ENCODE data around the gene LSM4.
A peak's percentile ranks its signal among the peaks of the same experiment; 100 is the strongest.

The LSM4 gene

DNA sequence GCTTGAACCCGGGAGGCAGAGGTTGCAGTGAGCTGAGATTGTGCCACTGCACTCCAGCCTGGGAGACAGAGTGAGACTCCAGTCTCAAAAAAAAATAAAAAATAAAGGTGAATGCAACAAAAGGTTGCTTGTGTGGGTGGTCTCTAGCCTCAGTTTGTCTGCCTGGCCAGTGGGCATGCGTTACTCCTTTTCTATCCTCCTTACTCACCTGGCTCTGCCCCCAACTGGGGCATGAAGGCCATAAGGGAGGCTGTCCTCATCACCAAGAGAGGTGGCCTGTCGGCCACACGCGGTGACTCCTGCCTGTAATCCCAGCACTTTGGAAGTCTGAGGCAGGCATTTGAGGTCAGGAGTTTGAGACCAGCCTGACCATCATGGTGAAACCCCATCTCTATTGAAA, 39.5 kb downstream of the LSM4 start:
- in situ Hi-C loops (cut with MboI; ENCODE audit: low pct_unique_long_range_greater_than_20kb, low sequenced_read_pairs, unreplicated experiment), result no loop called here
- no peak for DNase-seq (ENCODE audit: low spot score)
- TF ChIP-seq, protein P1, sequence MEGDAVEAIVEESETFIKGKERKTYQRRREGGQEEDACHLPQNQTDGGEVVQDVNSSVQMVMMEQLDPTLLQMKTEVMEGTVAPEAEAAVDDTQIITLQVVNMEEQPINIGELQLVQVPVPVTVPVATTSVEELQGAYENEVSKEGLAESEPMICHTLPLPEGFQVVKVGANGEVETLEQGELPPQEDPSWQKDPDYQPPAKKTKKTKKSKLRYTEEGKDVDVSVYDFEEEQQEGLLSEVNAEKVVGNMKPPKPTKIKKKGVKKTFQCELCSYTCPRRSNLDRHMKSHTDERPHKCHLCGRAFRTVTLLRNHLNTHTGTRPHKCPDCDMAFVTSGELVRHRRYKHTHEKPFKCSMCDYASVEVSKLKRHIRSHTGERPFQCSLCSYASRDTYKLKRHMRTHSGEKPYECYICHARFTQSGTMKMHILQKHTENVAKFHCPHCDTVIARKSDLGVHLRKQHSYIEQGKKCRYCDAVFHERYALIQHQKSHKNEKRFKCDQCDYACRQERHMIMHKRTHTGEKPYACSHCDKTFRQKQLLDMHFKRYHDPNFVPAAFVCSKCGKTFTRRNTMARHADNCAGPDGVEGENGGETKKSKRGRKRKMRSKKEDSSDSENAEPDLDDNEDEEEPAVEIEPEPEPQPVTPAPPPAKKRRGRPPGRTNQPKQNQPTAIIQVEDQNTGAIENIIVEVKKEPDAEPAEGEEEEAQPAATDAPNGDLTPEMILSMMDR (IDR thresholded peaks at IDR 0.05; ENCODE audit: extremely low read depth, insufficient read depth, missing control alignments), result no peak

DNA sequence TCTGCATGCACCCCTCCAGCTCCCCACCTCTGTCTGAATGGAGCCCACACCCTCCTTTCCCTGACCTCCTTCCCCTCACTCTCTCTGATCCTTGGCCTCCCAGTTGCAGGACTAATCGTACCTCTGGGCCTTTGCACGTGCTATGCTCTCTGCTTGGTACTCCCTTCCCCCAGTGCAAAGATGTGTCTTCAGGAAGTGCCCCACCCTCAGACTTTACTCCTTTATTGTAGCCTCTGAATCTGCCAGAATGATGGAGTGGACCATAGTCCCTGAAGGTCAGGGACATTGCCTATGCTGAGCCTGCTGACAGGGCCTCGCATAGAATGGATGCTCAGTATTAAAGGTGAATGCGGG, 40.1 kb downstream of the LSM4 start:
- in situ Hi-C loops (cut with MboI; ENCODE audit: low pct_unique_long_range_greater_than_20kb, low sequenced_read_pairs, unreplicated experiment), result no loop called here
- DNase-seq (ENCODE audit: low spot score), result no peak
- TF ChIP-seq, protein P1 (IDR thresholded peaks at IDR 0.05; ENCODE audit: extremely low read depth, insufficient read depth, missing control alignments), result no peak

DNA sequence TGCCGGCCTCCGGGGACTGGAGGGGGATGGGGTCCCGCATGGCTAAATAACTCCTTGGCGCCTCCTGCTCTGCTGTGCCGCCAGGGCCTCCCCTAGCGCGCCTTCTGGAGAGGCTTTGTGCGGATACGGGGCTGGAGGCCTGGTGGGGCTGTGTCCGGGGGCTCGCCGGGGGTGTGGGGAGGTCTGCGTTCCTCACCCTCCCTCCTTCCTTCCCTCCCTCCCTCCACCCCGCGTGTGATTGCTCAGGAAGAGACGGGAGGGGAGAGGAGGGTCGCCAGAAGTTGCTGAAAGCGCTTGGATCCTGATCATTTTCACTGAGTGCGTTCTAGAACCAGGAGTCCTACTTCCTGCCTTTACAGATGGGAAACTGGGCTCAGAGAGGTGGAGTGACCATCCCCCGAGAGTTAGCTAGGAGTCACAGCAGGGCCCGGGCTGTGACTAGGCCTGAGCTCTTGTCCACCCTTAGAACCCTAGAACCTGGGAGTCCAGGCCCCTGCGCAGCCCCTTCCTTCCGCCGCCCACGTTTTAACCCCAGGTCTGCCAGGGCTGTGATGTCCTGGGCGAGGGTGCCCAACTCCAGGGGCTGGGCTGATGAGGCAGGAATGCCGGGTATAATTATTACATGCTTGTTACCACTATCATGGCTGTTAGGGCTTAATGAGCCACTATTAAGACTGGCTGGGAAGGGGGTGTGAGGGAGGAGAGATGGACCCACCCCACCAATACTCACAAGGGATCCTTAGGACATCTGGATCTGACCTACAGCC, 40.7 kb downstream of the LSM4 start:
- no peak for DNase-seq (ENCODE audit: low spot score)
- TF ChIP-seq, protein P1 (IDR thresholded peaks at IDR 0.05; ENCODE audit: extremely low read depth, insufficient read depth, missing control alignments), result no peak
- in situ Hi-C loops (cut with MboI; ENCODE audit: low pct_unique_long_range_greater_than_20kb, low sequenced_read_pairs, unreplicated experiment), result no loop called here

DNA sequence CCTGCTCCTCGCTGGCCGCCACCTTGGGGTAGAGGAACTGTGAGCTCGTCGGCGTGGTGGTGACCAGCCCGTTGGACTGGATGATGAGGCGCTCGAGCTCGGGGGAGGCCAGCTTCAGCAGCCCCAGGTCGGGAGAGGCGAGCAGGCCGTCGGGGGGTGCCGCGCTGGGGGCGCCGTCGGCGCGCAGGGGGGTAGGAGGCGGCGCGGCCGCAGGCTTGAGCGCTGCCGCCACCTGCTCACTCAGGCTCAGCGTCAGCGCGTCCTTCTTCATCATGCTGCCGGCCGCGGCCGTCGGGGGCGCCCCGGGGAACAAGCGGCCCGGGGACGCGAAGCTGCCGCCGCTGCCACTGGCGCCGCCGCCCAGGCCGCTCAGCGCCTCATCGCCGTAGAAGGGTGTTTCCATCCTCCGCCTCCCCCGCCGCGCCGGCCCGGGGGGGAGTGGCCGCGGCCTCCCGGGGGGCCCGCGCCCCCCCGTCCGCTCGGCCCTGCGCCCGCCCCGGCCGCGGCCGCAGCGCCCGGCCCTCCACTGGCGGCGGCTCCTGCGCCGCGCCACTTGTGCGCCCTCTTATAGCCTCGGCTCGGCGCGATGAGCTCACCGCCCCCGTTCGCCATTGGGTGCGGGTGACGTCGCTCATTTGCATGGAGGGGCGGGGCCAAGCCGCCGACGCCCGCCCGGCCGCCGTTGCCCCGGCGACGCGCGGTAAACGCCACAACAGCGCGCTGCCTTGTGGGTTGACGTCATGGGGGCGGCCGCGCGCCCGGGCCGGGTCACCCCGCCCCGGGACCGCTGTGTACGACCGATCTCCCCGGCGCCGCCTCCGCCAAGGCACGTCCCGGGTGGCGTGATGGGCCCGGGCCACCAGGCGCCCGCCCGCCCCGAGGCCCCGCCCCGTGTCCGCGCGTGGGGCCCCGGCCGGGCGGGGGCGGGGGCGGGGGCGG, 41.5 kb downstream of the LSM4 start, which contains the start of gene JUND:
Gene JUND, minus strand, starts transcription at position 541 of the 939 bp plus-strand sequence. Its CDS starts 138 bp downstream, at position 403.
- DNase-seq (ENCODE audit: low spot score), result peak; percentile 100
- in situ Hi-C loops (cut with MboI; ENCODE audit: low pct_unique_long_range_greater_than_20kb, low sequenced_read_pairs, unreplicated experiment), result no loop called here
- TF ChIP-seq, protein P1 (IDR thresholded peaks at IDR 0.05; ENCODE audit: extremely low read depth, insufficient read depth, missing control alignments), result peak; percentile 1

DNA sequence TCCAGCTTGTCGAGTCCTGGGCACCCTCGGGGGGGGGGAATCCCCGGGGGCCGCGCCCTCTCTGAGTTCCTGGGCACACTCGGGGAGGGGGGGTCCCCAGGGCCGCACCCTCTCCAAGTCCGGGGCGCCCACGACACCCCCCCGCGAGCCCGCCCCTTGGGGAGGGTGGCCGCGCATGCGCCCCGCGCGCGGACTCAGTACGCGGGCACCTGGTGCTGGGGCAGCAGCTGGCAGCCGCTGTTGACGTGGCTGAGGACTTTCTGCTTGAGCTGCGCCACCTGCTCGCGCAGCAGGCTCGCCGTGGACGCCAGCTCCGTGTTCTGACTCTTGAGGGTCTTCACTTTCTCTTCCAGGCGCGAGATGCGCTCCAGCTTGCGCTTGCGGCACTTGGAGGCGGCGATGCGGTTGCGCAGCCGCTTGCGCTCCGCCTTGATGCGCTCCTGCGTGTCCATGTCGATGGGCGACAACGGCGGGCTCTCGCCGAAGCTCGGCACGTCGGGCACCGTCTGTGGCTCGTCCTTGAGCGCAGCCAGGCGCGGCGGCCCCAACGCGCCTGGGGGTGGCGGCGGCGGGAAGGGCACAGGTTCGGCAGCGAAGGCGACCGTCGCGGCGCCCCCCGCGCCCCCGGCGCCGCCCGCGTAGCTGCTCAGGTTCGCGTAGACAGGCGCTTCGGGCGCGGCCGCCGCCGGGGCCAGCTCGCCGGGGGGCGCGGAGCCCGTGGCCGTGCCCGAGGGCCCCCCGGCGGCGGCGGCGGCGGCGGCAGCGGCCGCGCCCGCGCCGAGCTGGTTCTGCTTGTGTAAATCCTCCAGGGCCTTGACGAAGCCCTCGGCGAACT, 42.4 kb downstream of the LSM4 start:
- in situ Hi-C loops (cut with MboI; ENCODE audit: low pct_unique_long_range_greater_than_20kb, low sequenced_read_pairs, unreplicated experiment), result no loop called here
- DNase-seq (ENCODE audit: low spot score), result peak; percentile 90
- TF ChIP-seq, protein P1 (IDR thresholded peaks at IDR 0.05; ENCODE audit: extremely low read depth, insufficient read depth, missing control alignments), result no peak

Data from GM13977 (cell line).